ENCODE measurements around the gene GLRX2.
"Not testable (repeated sequence)": the region's sequence is repeated elsewhere in the genome, so short reads cannot be mapped to it uniquely, and the experiment has no call there.

The GLRX2 gene, protein sequence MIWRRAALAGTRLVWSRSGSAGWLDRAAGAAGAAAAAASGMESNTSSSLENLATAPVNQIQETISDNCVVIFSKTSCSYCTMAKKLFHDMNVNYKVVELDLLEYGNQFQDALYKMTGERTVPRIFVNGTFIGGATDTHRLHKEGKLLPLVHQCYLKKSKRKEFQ

DNA sequence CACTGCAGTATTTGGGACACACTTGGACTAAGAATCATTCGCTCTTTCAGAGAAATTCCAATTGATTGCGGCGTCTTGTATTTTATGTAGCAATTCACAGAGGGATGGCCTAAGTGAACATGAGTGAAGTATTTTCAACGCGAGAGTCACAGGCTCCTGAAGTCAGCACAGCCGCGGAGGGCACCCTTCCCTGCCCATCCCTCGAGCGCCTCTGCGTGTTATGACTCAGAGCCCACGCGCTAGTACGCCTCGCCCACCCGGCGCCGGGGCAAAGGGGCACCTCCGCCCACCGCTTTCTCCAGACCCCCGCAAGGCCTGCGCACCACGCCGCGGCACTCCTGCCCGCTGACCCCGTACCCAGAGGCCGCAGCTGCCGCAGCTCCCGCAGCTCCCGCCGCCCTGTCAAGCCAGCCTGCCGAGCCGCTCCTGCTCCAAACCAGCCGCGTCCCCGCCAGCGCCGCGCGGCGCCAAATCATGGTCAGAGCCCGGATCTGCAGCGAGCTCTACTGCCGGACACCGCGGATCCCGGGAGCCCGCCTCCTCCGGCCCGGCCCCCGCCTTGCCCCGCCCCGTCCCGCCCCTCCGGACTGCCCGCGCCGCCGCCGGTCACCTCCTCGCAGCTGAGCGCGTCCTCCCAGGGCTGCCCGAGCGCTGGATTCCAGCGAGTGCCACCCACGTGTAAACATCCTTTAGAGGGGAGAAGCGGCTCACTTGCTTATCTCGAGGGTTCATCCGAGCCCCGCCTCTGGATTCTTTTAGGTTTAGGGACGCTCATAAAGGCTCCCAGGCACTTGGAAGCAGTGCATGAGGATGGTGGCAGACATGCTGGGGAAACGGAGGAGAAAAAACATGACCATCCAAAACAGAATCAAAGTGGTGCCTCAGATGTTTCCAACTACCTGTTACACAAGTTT, at the start of gene GLRX2:
TSS of gene GLRX2 (minus strand) at position 508 of the 914 bp plus-strand sequence. CDS start at position 476, 32 bp downstream.
- peak; percentile 54 for DNase-seq (ENCODE audit: low read depth)

DNA sequence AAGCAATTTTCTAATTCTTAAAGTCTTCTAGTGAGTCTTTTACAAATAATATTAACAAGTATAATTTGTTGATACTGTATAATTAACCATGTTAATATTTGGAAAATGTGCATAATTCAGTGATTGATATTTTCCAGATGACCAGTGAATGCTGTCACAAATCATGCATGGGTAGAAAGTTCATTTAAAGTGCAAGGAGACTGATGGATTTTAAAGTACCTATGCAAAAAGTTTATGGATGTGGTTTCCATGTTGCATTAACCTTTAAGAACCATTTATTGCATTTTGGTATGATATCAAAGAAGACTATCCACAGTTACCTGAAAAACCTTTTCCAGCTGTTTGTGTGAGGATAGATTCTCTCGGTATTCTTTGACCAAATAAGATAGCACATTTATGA, 39.8 kb upstream of the GLRX2 start:
- no peak for DNase-seq (ENCODE audit: low read depth)

DNA sequence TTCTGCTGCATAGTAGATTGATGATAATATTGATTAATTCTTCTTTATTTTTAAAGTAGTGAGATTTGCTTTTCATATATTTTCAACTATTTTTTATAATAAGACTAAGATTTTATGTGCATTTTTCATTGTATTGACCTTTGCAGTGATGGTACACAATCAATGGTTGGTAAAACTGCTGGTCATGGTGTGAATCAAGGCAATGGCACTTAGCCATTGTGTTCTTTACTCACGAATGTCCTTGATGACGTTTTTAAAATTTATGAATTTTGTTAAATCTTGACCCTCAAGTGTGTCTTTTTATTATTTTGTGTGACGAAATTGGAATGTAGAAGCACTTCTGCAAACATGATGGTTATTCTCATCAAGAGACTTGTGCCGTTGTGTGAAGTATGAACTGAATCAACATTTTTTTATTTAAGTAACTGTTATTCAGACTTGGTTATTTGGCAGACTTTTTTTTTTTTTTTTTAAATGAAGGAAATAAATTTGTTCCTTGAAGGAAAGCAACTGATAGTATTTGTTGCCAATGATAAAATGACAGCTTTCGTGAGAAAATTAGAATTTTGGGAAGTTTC, 39.2 kb upstream of the GLRX2 start:
- no peak for DNase-seq (ENCODE audit: low read depth)

DNA sequence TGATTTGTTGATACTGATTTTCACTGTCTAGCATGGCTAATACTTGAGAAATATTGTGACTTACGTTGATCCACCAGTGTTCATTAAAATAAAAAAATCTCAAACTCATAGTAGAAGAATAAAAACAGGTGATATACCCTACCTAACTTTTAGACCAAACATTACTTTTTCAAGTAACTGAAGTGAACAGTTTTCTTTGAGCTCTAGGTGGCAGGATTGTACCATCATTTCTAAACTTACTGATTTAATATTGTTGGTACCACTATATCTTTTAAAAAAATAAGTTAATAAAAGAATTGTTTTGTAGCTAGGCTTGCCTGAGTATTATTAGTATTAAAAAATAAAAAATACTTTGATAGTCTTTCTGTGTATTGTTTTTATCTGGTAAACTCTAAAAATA, 38.1 kb upstream of the GLRX2 start:
- no peak for DNase-seq (ENCODE audit: low read depth)

DNA sequence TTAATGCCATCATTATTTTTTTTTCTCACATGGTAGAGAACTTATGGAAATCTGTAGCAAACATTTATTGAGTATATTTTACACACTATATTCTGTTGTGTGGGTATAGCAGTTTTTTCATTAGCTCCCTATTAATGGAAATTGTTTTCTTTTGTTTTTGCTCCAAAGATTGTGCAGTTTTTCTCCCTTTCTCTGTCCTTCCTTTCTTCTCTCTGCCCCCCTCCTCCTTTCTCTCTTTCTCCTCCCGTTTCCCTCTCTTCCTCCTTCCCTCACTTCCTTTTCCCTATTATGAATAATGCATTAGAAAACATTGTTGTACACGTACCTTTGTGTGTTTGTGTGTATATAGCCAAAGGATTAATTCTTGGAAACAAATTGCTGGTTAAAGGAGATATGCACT, 37.2 kb upstream of the GLRX2 start:
- no peak for DNase-seq (ENCODE audit: low read depth)

DNA sequence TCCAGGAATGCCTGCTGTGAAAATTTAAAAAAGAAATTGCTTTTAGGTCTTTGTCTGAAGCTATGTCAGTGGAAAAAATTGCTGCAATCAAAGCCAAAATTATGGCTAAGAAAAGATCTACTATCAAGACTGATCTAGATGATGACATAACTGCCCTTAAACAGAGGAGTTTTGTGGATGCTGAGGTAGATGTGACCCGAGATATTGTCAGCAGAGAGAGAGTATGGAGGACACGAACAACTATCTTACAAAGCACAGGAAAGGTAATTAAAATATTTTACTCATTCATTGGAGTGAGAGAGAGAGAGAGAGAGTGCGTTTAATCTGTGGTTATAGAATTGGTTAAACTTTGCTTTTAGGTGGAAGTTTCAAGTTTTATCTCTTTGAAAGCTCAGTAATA, 36.6 kb upstream of the GLRX2 start:
- DNase-seq (ENCODE audit: low read depth), result no peak

DNA sequence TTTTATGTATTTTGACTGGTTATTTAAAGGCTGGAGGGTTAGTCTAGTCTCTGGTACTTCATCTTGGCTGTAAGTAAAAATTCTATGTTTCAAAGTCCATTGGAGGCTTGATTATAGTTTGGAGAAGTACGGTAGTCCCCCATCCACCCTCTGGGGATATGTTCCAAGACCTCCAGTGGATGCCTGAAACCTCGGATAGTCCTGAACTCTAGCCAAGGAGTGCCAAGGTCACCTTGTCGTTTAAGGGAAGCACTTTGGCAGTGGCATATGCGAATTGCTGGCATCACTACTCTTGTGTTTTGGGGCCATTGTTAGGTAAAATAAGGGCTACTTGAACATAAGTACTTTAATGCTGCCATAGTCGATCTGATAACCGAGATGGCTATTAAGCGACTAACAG, 35.0 kb upstream of the GLRX2 start:
- DNase-seq (ENCODE audit: low read depth), result no peak

DNA sequence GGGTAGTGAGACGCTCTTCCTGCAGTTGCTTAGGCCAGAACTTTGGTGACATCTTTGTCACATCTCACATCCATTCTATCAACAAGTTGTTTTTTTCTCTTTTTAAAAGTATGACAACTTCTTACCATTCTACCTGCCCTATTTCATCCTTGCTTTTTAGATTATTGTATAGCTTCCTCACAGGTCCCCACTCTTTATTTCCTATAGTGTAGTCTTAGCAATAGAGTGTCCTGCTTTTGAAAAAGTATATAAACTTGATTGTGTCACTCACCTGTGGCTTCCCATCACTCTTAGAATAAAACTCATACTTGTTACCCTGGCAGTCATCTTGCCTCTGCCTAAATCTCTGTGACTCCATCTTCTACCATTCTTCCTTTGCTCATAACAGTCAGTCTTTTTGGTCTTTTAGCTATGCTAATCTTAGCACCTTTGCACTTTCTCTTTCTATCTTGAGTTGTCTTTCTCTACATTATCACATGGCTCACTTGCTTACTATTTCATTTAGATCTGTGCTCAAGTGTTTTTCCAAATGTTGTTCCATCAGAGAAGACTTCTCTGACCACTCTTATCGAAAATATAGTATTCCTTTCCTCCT, 26.1 kb upstream of the GLRX2 start:
- no peak for DNase-seq (ENCODE audit: low read depth)

DNA sequence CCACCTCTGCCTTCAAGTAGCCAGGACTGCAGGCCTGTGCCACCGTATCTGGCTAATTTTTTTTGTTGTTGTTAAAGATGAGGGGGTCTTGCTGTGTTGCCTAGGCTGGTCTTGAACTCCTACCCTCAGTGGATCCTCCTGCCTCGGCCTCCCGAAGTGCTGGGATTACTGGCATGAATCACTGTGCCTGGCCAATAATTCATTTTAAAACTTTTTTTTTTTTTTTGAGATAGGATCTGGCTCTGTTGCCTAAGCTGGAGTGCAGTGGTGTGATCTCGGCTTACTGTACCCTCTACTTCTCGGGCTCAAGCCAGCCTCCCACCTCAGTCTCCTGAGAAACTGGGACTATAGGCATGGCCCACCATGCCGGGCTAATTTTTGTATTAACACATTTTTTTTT, 20.2 kb upstream of the GLRX2 start:
- DNase-seq (ENCODE audit: low read depth), result no peak

DNA sequence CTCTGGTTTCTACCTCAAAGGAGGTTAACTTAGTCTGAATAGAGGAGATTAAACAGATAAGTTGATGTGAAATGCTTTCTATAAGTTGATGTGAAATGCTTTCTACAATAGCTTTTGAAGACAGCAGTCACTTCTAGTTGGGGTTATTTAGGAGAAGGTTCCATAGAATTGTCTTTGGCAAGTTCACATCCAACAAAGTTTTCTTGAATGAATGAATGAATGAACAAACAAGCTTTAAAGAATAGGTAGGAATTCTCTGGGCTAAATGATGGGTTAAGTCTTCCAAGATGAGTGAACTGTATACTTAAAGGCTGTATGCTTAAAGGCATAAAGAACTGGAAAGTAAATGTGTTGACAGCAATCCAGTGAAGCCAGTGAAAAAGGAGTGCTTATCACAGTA, 18.5 kb upstream of the GLRX2 start:
- DNase-seq (ENCODE audit: low read depth), result no peak

DNA sequence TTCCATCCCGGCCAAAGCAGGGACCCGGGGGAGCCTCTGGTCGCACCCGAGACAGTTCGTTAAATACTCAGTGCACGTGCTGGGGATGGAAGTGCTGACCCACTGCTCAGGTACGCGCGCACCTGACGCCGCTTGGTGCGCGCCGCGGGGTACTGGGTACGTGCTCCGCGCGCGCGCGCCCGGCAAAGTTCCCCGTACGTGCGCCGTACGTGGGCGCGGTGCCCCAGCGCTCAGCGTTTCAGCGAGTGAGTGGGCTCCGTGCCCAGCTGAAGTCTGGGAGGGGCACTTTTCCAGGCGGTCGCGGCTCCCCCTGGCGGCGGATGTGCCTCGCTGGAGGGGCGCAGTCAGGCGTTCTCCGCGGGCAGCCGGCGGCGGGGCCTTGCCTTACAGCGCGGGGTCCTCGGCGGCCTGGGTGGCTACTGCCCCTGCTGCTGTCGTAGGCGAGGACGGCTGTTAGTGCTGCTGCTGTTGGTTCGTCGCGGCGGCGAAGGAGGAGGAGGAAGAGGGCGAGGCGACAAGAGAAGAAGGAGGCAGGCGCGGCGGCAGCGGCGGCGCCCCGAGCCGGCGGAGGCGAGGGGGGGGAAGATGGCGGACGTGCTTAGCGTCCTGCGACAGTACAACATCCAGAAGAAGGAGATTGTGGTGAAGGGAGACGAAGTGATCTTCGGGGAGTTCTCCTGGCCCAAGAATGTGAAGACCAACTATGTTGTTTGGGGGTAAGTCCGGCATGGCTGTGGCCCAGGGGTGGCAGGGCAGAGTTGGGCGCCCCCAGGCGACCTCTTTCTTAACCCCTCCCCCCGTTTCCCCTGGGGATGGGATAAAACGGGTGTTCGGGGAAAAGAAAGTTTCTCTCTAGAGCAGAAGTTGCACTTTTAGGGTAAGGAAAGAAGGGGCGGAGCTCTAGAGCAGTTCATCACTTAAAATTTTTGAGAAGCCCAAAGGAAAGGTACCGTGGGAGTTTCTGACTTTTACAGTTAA, 16.7 kb upstream of the GLRX2 start, which contains the start of gene CDC73:
TSS of gene CDC73 (plus strand) at position 416 of the 978 bp plus-strand sequence. CDS start at position 586, 170 bp downstream.
- peak; percentile 100 for DNase-seq (ENCODE audit: low read depth)

DNA sequence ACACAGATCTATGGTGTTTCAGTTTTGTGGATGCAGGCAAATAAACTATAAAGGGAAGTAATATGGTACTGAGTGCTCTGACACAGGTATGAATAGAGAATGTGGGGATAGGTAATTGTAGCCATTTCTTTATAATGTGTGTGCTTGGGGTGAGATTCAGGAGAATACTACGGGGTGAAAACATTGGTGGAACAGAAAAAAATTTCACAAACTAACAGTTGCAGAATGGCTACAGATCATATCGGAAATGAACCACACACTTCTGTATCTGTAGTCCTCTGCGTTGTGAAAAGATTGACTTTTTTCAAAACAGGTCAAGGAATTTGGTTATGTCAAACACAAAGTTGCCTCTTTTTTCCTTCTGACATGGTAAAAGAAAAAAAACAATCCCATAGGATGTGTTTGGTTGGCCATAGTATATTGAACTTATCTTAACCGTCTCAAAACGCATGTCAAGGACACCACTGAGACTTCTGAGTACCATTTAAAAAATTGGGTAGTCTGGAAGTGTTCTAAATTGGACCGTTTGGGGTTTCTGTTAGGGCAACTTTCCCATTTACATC, 15.5 kb upstream of the GLRX2 start:
- no peak for DNase-seq (ENCODE audit: low read depth)

DNA sequence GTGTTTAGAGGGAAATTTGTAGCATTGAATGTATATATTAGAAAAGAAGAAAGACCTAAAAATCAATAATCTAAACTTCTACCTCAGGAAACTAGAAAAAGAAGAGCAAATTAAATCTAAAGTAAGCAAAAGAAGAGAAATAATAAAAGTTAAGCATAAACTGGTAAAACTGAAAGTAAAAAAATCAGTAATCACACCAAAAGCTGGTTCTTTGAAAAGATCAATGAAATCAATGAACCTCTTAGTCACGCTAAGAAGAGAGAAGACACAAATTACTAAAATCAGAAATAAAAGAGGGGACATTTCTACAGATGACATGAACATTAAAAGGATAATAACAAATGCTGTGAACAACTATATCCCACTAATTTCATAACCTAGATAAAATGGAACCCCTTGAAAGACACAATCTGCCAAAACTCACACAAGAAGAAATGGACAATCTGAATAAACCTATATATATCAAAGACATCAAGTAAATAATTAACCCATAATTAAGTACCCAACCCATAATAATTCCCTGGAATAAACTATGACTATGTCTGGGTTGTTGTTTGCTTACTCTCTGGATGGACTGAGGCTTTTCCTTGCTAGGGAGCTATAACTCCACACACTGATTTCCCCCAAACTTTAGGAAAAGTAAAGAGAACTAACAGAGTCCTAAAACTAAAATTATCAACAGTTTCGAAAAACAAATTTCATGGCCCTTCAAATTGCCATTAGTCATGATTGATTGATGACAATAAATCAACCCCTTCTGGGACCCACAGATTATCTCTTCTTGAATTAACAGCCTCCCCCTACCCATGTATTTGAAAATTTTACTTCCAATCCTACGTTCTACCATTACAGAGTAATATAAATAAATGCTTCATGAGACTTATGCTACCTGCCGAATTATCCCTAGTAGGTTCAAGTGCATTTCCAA, 13.9 kb upstream of the GLRX2 start:
- DNase-seq (ENCODE audit: low read depth), result no peak

DNA sequence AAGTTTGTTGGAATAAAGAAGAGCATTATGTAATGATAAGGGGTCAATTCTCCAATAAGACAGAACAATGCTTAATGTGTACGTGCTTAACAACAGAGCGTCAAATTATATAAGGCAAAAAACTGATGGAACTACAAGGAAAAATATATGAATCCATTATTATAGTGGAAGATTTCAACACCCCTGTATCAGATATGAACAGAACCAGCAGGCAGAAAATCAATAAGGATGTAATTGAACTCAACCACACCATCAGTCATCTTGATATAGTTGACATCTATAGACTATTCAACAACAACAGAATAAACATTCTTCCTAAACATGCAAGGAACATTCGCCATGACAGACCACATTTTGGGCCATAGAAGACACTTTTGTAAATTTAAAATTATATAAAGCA, 13.0 kb upstream of the GLRX2 start:
- DNase-seq (ENCODE audit: low read depth), result no peak

DNA sequence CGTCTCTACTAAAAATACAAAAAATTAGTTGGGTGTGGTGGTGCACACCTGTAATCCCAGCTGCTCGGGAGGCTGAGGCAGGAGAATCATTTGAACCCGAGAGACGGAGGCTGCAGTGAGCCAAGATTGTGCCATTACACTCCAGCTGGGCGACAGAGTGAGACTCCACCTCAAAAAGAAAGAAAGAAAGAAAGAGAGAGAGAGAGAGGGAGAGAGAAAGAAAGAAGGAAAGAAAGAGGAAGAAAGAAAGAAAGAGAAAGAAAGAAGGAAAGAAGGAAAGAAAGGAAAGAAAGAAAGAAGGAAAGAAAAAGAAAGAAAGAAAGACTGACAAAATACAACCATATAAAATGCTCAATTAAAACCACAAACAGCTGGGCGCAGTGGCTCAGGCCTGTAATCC, 12.0 kb upstream of the GLRX2 start:
- DNase-seq (ENCODE audit: low read depth), result not testable (repeated sequence)

DNA sequence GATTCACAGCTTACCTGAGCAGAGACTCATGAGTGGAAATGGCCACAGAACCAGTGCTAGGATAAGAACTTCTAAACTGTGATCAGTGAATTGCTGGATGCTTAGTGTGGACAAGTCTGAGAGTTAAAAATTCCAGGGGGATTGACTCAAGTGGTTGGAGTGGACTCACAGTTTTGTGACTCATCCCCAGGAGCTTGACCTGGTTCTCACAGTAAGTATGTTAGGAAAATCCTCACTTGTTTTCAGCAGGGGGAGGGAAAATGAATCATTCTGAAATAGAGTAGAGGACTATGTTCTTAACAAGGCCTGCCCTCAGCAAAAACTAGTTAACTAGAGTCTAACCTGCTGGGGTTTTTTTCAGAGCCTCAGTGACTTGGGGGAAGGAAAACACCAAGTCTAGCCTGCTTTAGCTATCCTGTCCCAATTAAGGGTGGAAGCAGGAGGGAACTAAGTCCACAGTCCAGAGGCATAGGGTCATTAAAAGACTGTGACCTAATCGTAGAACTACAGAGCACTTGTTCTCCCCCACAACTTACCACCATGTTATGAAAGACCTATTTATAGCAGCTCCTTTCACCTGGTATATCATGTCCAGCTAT, 10.5 kb upstream of the GLRX2 start:
- no peak for DNase-seq (ENCODE audit: low read depth)

DNA sequence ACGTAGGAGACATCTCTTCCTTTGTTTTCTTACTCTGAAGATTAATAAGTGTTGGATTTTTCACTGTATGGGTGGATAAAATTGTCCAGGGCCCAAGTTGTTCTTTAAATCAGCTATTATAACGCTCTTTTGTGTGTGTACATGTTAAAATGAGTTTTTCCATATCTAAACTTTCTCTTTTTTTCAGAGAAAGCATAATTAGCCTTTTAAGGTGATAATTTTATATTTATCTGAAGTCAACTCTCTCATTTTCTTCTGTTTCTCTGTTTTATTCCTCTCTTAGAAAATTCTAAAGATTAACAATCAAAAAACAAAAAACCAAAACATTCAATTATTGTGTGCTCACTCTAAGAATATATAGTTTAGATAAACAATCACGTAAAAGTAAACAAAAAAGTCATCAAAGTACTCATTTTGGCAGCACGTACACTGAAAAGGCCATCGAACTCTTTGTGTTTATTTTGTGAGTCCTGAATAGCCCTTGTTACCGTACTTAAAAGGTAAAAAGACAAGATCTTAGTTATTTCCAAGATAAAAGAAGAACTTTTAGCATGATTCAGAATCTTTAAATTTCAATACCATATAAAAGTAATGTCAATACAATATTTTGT, 9.4 kb upstream of the GLRX2 start:
- DNase-seq (ENCODE audit: low read depth), result no peak

DNA sequence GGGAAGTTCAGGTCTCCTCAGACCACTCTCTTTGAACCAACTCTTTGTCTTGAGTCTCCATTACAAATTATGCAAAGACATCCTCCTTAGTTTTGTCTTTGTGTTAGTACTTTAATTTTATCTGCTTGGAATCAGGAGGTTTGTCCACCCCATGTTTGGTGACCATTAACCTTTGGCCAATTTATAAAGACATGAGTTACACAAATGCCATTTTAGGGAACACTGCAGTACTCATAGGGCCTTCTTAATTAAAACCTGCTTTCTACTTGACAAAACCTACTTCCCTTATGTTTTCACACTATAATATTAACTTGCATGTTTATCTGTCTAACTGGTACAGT, 8.7 kb upstream of the GLRX2 start:
- no peak for DNase-seq (ENCODE audit: low read depth)

DNA sequence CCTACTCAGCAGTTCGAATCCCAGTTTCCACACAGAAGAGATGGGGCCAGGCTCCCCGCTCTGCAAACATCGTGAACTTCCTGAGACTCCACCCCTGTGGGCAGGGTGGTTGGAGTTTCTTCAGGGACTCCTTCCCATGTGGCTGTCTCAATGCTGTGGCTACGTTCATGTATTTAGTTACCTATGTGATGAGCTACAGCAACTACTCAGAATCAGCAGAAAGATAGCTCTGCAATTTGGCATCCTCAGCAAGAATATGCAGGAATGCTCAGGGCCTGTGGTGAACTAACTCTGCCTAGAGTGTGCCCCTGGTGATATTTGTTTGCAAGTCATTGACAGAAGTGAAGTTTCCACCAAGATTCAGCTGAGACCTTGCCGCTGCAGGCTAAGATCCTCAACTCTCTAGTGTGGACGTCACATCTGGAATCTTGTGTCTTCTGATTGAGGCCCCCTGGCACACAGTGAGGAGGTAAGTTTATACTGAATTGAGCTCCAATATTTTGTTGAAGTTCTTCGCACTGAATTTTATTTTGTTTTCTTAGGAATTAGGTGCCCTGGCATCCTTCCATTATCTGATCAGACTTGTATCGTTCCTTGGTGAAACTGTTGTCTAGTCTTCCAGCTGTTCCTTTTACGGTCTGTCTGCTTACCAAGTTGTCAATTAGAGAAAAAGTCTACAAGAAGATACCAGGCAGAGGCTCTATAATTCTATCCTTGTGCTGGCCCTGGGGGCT, 8.2 kb upstream of the GLRX2 start:
- DNase-seq (ENCODE audit: low read depth), result no peak

Measured in activated T-cell treated with anti-CD3 and anti-CD28 coated beads for 1 hour (primary cell).